Omental fat pad (tissue), 4 donors: ENCODE data around the gene KRTAP10-10. TPM values are rescaled to one million over a fixed set of nuclear protein-coding genes. Genes with fewer than 3 reads are reported as not detected.

ENCODE experiments used
- ATAC-seq: fragments of 150-250 bp; one replicate; pipeline ENCODE4 v1.9.1; 2016; ENCODE audit warnings: mild to moderate bottlenecking, moderate library complexity; ENCODE audit not compliant: low FRiP score
- DNase-seq: peaks from one replicate; pipeline ENCODE4 v3.0.0-alpha.2; 2019; ENCODE audit warnings: low spot score
- total RNA-seq, 4 donors: library from RNA; depleted of rRNA; stranded (reverse); fragments of >200 nt; gene quantifications; one replicate each; pipeline ENCODE4 v1.1.0, GENCODE V29; 2016
- TF ChIP-seq, protein P1 (sequence below), 3 donors: fragments of 450-650 bp; IDR thresholded peaks; one replicate each; pipeline ENCODE4 v1.5.1; 2016 to 2017; ENCODE audit warnings: antibody characterized with exemption in 3 of 3, mild to moderate bottlenecking in 3 of 3, moderate library complexity in 2 of 3

Gene KRTAP10-10
- total RNA-seq, 4 donors from 2014 or later = not detected

DNA sequence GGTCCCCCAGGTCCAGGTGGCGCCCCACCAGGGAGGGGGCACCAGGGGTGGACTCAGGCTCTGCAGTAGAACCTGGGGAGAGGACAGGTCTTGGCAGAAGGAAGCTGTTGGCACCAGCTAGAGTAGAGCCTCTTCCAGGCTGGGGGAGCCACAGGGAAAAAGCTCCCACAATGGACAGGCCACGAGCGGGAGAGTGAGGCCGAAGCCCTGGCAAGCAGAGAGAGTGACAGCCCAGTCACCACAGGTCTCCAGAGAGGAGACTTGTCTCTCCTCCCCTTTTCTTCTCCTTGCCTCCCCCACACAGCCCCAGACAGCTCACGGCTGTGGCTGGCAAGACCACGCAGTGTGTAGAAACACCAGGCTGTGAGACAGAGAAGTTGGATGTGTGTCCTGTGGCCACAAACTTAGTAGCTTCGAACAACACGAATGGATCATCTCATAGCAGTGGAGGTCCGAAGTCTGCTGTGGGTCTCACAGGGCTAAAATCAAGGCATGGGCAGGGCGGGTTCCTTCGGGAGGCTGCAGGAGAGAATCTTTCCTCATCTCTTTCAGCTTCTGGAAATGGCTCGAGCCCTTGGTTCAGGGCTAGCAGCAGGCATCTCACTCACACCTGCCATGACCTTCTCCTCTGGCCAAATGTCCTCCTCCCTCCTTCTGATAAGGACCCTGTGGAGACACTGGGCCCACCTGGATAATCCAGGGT, 14.0 kb downstream of the KRTAP10-10 start:
- ATAC-seq (no peak), DNase-seq (no peak)
- TF ChIP-seq, protein P1, sequence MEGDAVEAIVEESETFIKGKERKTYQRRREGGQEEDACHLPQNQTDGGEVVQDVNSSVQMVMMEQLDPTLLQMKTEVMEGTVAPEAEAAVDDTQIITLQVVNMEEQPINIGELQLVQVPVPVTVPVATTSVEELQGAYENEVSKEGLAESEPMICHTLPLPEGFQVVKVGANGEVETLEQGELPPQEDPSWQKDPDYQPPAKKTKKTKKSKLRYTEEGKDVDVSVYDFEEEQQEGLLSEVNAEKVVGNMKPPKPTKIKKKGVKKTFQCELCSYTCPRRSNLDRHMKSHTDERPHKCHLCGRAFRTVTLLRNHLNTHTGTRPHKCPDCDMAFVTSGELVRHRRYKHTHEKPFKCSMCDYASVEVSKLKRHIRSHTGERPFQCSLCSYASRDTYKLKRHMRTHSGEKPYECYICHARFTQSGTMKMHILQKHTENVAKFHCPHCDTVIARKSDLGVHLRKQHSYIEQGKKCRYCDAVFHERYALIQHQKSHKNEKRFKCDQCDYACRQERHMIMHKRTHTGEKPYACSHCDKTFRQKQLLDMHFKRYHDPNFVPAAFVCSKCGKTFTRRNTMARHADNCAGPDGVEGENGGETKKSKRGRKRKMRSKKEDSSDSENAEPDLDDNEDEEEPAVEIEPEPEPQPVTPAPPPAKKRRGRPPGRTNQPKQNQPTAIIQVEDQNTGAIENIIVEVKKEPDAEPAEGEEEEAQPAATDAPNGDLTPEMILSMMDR (IDR thresholded peaks at IDR 0.05) = no peak

DNA sequence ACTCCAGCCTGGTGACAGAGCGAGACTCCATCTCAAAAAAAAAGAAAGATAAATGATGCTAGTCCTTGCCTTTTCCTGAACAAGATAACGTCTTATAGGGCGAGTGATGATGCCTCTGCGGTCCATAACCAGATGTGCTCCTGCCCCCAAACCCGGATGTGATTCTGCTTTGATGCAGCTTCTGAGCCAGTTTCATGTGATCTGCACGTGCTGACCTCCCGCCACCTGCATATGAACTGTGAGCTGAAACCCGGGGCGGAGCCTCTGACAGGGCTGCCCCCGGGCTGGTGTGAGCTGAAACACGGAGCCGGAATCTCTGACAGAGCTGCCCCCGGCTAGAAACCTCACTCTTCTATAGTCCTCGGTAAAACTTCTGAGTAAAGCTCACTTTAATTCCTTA, 16.0 kb downstream of the KRTAP10-10 start:
- ATAC-seq = no peak
- TF ChIP-seq, protein P1 (IDR thresholded peaks at IDR 0.05) = no peak
- no peak for DNase-seq

DNA sequence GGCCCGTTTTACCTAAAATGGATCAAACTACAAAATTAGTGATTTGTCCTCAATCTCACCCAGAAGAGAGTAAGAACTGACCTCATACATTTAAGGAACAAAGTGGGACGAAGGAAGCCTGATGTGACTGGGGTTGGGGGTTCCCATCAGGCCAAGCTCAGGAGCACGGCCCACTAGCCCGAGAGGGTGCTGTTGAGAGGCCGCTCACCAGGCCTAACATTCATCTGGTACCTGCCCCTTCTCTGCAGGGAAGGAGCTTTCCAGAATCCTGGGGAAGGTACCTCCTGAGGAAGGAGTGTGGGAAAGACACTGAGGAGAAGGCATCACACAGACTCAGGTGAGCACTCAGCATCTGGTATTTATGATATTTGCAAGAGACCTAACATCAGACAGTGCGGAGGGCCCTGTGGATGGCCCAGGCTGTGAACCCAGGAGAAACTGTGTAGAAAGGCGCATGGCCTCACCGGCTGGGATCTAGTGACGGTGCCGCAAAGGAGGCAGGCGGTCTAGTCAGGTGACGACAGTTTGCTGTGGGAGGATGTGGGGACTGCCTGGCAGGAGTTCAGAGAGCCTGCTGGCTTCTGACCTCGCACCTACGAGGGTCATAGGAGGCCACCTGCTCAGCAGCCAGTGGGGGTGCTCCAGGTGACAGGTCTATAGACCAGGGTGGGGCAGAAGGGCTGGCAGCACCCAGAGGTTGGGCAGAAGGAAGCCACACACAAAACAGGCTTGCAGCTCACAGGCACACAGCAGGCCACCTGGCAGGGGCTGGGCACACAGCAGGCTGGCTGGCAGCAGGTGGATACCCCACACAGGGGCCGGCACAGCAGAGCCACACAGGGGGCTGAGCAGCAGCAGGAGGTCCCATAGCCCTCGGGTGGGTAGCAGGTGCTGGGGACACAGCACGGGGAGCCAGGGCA, 16.8 kb downstream of the KRTAP10-10 start:
- TF ChIP-seq, protein P1 (IDR thresholded peaks at IDR 0.05) = no peak
- ATAC-seq (peak; percentile 6), DNase-seq (no peak)

DNA sequence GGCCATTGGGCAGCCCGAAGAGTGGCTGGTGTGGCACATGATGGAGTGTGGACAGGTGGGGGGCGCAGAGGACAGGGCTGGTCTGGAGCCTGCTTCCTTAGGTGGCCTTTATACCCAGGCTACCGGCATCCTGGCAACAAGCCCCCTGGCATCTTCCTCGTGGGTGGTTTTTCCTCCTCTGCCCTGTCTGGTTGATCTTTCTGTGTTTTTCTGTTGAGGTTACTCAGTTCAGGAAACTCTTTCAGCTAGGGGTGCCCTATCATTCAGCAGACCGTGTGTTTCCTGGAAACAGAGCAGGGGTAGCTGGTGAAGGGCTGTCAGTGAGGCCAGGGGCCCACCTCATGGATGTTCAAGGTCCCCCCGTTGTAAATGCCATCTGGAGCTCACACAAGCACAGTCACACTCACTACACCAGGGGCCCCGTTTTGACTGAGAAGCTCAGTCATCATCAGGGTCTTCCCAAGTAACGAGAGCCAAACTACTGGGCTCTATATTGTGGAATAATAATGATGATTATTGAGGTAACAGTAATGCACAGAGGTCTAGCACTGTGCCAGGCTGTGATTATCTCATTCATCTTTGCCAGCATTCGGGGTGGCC, 17.5 kb downstream of the KRTAP10-10 start, which contains the start of gene KRTAP12-4:
Gene KRTAP12-4, minus strand, starts transcription at position 84 of the 600 bp plus-strand sequence. Its CDS starts 45 bp downstream, at position 39.
- TF ChIP-seq, protein P1 (IDR thresholded peaks at IDR 0.05) = no peak
- ATAC-seq (no peak), DNase-seq (no peak)

DNA sequence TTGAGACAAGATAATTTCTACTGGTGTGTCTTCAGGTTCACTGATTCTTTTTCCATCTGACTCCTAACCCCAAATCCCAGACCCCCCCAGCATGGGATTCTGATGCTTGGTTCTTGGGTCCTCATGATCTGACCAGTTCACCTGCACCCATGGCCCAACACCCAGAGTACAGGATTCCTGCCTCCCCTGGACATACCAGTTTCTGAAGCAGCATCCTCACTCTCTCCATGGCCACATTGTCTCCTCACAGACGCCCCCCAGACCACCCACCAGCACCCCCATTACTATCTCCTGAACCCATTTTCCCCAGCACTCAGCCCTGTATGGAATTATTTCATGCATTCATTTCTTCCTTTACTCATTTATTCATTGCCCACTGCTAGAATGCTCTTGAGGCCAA, 19.7 kb downstream of the KRTAP10-10 start:
- no peak for DNase-seq
- TF ChIP-seq, protein P1 (IDR thresholded peaks at IDR 0.05) = no peak
- ATAC-seq = no peak

DNA sequence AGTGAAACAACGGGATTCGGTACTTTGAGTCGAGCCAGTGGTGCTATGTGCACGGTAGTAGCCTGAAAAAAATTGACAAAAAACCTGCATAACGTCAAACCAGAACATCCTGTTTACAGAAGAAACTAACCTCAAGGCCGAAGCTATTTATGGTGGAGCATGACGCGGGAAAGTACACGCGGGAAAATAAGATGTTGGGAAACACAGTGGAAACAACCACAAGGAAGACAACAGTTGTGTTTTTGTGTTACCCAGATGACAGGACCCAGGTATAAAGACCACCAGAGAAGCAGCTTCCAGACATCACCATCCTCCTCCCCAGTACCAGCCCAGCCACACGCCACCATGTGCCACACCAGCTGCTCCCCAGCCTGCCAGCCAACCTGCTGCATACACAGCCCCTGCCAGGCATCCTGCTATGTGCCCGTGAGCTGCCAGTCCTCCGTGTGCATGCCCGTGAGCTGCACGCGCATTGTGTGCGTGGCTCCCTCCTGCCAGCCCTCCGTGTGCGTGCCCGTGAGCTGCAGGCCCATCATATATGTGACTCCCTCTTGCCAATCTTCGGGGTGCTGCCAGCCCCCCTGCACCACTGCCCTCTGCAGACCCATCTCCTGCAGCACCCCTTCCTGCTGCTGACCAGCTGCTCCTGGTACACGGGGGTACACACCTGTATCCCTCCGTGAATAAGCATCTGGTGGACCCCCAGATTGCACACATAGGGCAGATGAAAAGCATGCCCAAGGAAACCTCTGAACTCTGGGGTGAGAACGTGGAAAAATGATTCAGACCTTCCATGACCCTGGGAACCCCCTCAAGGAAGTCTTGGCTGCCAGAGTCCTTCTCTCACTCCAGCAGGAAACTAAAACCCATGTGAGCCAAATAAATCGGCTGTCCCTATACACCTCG, 20.7 kb downstream of the KRTAP10-10 start, which contains the start of gene KRTAP12-3:
Gene KRTAP12-3, plus strand, starts transcription at position 298 of the 906 bp plus-strand sequence. Its CDS starts 48 bp downstream, at position 346.
- no peak for DNase-seq
- ATAC-seq = no peak
- TF ChIP-seq, protein P1 (IDR thresholded peaks at IDR 0.05) = no peak
